K562 (cell line): ENCODE results near the gene DSPP. TPM values are rescaled to one million over a fixed set of nuclear protein-coding genes. Genes with fewer than 3 reads are reported as not detected.

Experiments used
- ATAC-seq: fragments of 200-7000 bp; cut with Tn5 transposase; 3 replicates; pipeline ENCODE4 v1.9.1; 2020; ENCODE audit warnings: moderate library complexity
- BruUV-seq: library from RNA; stranded (reverse); fragments of 400-500 nt; replicated peaks from 2 replicates; lab custom pipeline; 2021; lab: Mats Ljungman, UMichigan
- CTCF ChIA-PET: fragments of 300-600 bp; formaldehyde crosslinking; extraction: SDS; loops from one replicate; lab custom pipeline; 2021; ENCODE audit warnings: low intra/inter-chr PET ratio; lab: Yijun Ruan, JAX
- POLR2A ChIA-PET: fragments of 300-600, 350-650 bp; sonication (Branson Sonifier 250); formaldehyde crosslinking; extraction: SDS; loops from one replicate; lab custom pipeline; 2021; ENCODE audit warnings: antibody characterized with exemption, inconsistent platforms; lab: Yijun Ruan, JAX
- DNase-seq, 4 experiments: peaks; one replicate each; pipeline versions ENCODE4 v3.0.0 to v3.0.0-alpha.2; 2011 to 2018; ENCODE audit warnings: low spot score in 3 of 4, mixed read lengths in 3 of 4; ENCODE audit errors: extremely low read depth in 1 of 4
- FAIRE-seq: peaks from 2 replicates; lab custom pipeline; 2011; peaks lifted over from hg19 to GRCh38; lab: Jason Lieb, UNC
- H2AFZ ChIP-seq: 2 replicates; pipeline ENCODE4 v1.6.0; 2011; ENCODE audit warnings: low read depth, low read length, control low read depth, inconsistent platforms
- H3K27ac ChIP-seq: fragments of 200-600 bp; 3 replicates; pipeline ENCODE4 v1.8.0; 2011; ENCODE audit warnings: low read depth, mild to moderate bottlenecking, control low read depth, inconsistent platforms, low read length, moderate library complexity, mixed read lengths; ENCODE audit errors: extremely low read depth
- H3K27me3 ChIP-seq, 2 experiments: fragments of 300-600 bp in 1 of 2; 2 replicates in 1 of 2; 3 replicates in 1 of 2; pipeline versions ENCODE4 v1.6.0 to v1.8.0; 2011; ENCODE audit warnings: inconsistent platforms in 2 of 2, low read length in 2 of 2, mild to moderate bottlenecking in 1 of 2, mixed read lengths in 1 of 2, moderate library complexity in 1 of 2; ENCODE audit not compliant: control insufficient read depth in 2 of 2, insufficient read depth in 2 of 2
- H3K36me3 ChIP-seq: fragments of 300-600 bp; 3 replicates; pipeline ENCODE4 v1.8.0; 2011; ENCODE audit warnings: mild to moderate bottlenecking, low read length, inconsistent platforms; ENCODE audit not compliant: control insufficient read depth, insufficient read depth
- H3K4me1 ChIP-seq, 2 experiments: fragments of 200-600 bp in 1 of 2; replicated peaks in 1 of 2; 2 replicates in 1 of 2; 3 replicates in 1 of 2; pipeline versions ENCODE4 v1.5.1 to v1.8.0; 2011; ENCODE audit warnings: inconsistent platforms in 2 of 2, low read length in 2 of 2, mild to moderate bottlenecking in 1 of 2, mixed read lengths in 1 of 2, moderate library complexity in 1 of 2; ENCODE audit not compliant: control insufficient read depth in 2 of 2, insufficient read depth in 2 of 2
- H3K4me2 ChIP-seq: 2 replicates; pipeline ENCODE4 v1.6.1; 2011; ENCODE audit warnings: low read length, control low read depth, inconsistent platforms, mixed read lengths; ENCODE audit not compliant: insufficient read depth
- H3K4me3 ChIP-seq: fragments of 200-600 bp; sonication (generic), shearing (Covaris generic); 2 replicates; pipeline ENCODE4 v1.5.1; 2016; ENCODE audit warnings: control low read depth, inconsistent platforms
- H3K79me2 ChIP-seq: fragments of 200-600 bp; 3 replicates; pipeline ENCODE4 v1.8.0; 2011; ENCODE audit warnings: low read length, inconsistent platforms; ENCODE audit not compliant: control insufficient read depth, insufficient read depth
- H3K9ac ChIP-seq, 2 experiments: 2 replicates each; pipeline versions ENCODE4 v1.6.0 to v1.6.1; 2011; ENCODE audit warnings: low read depth in 2 of 2, low read length in 2 of 2, control low read depth in 1 of 2, inconsistent platforms in 1 of 2, mild to moderate bottlenecking in 1 of 2, mixed read lengths in 1 of 2; ENCODE audit not compliant: insufficient read depth in 1 of 2
- H3K9me1 ChIP-seq: one replicate; pipeline ENCODE4 v1.6.0; 2011; ENCODE audit warnings: inconsistent platforms, mild to moderate bottlenecking, low read length, moderate library complexity; ENCODE audit not compliant: control insufficient read depth, insufficient read depth
- H3K9me3 ChIP-seq: replicated peaks from 2 replicates; pipeline ENCODE4 v1.5.1; 2011; ENCODE audit warnings: low read depth, low read length, inconsistent platforms; ENCODE audit not compliant: control insufficient read depth, insufficient read depth
- H4K20me1 ChIP-seq: replicated peaks from 2 replicates; pipeline ENCODE4 v1.6.1; 2011; ENCODE audit warnings: low read length, inconsistent platforms, mixed read lengths; ENCODE audit not compliant: control insufficient read depth, insufficient read depth
- CTCF ChIP-seq, 3 experiments: IDR thresholded peaks in 2 of 3; conservative IDR thresholded peaks in 1 of 3; 2 replicates each; pipeline ENCODE4 v1.5.1; 2011 to 2012; ENCODE audit warnings: low read length in 3 of 3, mild to moderate bottlenecking in 3 of 3, control low read depth in 2 of 3, improper control_type of control experiment in 1 of 3, inconsistent platforms in 1 of 3, low read depth in 1 of 3, mixed read lengths in 1 of 3, moderate library complexity in 1 of 3; ENCODE audit not compliant: insufficient read depth in 2 of 3
- DDX20 ChIP-seq: fragments of 450-650 bp; IDR thresholded peaks from 2 replicates; pipeline ENCODE4 v1.6.1; 2016; ENCODE audit warnings: missing genetic modification characterization, low read depth, mild to moderate bottlenecking, missing compliant biosample characterization, moderate library complexity
- MIER1 ChIP-seq: fragments of 450-650 bp; IDR thresholded peaks from 2 replicates; pipeline ENCODE4 v1.6.1; 2016; ENCODE audit warnings: antibody characterized with exemption, mild to moderate bottlenecking, low read depth
- MYBL2 ChIP-seq, 2 experiments: fragments of 450-650 bp in 1 of 2; sonication (generic) in 1 of 2; formaldehyde crosslinking in 1 of 2; IDR thresholded peaks; 2 replicates each; pipeline versions ENCODE4 v1.6.1 to v1.8.1; 2017 to 2022; ENCODE audit warnings: borderline replicate concordance in 1 of 2, inconsistent platforms in 1 of 2, low read depth in 1 of 2, mild to moderate bottlenecking in 1 of 2, missing genetic modification reagents in 1 of 2, moderate library complexity in 1 of 2
- TRIM25 ChIP-seq: fragments of 450-650 bp; IDR thresholded peaks from 2 replicates; pipeline ENCODE4 v1.7.0; 2016; ENCODE audit warnings: borderline replicate concordance
- WGBS: fragments of 100-300 bp; shearing (Covaris generic); methylation state at CpG from one replicate; pipeline ENCODE4 v1.1.6; 2016; ENCODE audit warnings: low coverage, mixed read lengths; ENCODE audit not compliant: insufficient coverage; ENCODE audit errors: missing lambda C conversion rate; 5-methylcytosine and 5-hydroxymethylcytosine counted together
- in situ Hi-C: fragments of 300-500 bp; cut with MboI; formaldehyde crosslinking; loops from 4 replicates; pipeline ENCODE4 v1.15.0; 2018; ENCODE audit warnings: inconsistent platforms, mixed read lengths
- intact Hi-C: fragments of 100-400 bp; cut with micrococcal nuclease; formaldehyde crosslinking; loops from 2 replicates; pipeline ENCODE4 v1.14.2; 2022
- polyA plus RNA-seq, 8 experiments: library from polyadenylated mRNA; depleted of rRNA in 4 of 8; stranded (reverse) in 5 of 8; unstranded in 3 of 8; fragments of >200 nt; fragmentation: Nextera tagmentation in 2 of 8; fragmentation: Illumina TruSeq in 1 of 8; extraction: Ambion mirVana in 2 of 8; extraction: Trizol in 1 of 8; gene quantifications; 2 replicates each; pipeline versions ENCODE4 v1.2.1 to v1.2.3, GENCODE V29; 2011 to 2014; ENCODE audit warnings: inconsistent platforms in 1 of 8, missing spikeins in 1 of 8
- total RNA-seq, 7 experiments: library from RNA; depleted of rRNA in 6 of 7; stranded (reverse); fragments of >200 nt in 6 of 7; fragmentation: Illumina TruSeq in 2 of 7; extraction: Trizol in 2 of 7; gene quantifications; 2 replicates each; pipeline versions ENCODE4 v1.2.1 to v1.2.3, GENCODE V29; 2011 to 2021; ENCODE audit warnings: low replicate concordance in 1 of 7

DSPP gene
- total and polyA plus RNA-seq, 9 of the 15 experiments (the other 6 are each of a cell fraction or from before 2014, with no cell fraction given): not detected

DNA sequence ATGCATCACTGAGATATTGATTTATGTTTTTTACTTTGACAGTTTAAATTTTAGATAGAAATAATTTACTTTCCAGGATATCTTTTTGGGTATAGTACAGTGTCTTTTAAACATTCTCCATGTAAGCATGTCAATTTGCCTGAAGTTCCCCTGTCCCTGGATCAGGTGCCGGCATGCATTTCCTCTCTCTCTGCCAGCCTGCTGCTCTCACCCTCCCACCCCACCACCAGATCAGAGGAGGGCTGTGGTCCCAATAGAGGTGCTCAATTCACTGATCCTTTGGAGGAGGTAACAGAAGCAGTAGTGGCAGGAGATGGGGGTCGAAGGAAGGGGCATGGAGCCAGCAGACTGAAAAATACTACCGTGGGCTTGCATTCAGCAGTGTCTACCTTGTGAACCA, 28.3 kb upstream of the DSPP start:
- no peaks in the 10 kb centered on the region for H3K9me3 ChIP-seq
- peaks cover 0 to 4% of the 10 kb centered on the region in 2 experiments; a peak in 2 of 5 replicates for H3K27me3 ChIP-seq
- CTCF ChIA-PET: no interaction called here
- H3K36me3 ChIP-seq: no peaks in the 10 kb centered on the region
- in situ Hi-C loops: no loop called here
- ATAC-seq (no peak), FAIRE-seq (no peak), DNase-seq (no peak)
- intact Hi-C loops: no loop called here
- H2AFZ ChIP-seq: no peak overlapping the region
- no peaks in the 10 kb centered on the region for H3K4me1 ChIP-seq
- no peak overlapping the region for H3K9ac ChIP-seq
- H3K9me1 ChIP-seq: no peaks in the 10 kb centered on the region
- H3K4me2 ChIP-seq: no peak overlapping the region
- POLR2A ChIA-PET: no interaction called here
- H3K79me2 ChIP-seq: no peaks in the 10 kb centered on the region
- BruUV-seq: no TSS peak
- H4K20me1 ChIP-seq: no peaks in the 10 kb centered on the region
- no peak overlapping the region for H3K4me3 ChIP-seq
- TF ChIP-seq MYBL2 (IDR thresholded peaks at IDR 0.05; ENCODE audit: low read depth): no peak
- no peak for TF ChIP-seq MYBL2 (CRISPR knock-in tag; IDR thresholded peaks at IDR 0.05; ENCODE audit: borderline replicate concordance)
- no peak for TF ChIP-seq DDX20 (tag)
- TF ChIP-seq TRIM25: no peak
- no peak for TF ChIP-seq MIER1
- TF ChIP-seq CTCF (IDR thresholded peaks at IDR 0.05 in 2 of 3, conservative IDR thresholded peaks at IDR 0.05 in 1 of 3; ENCODE audit: insufficient read depth in 2 of 3, low read depth in 1 of 3, low read length in 3 of 3): no peak
- H3K27ac ChIP-seq: no peak overlapping the region
- WGBS: 0% methylated on average over 3 of the region's 3 CpGs
